Cortex of kidney (tissue), 1 donor: Measurements from ENCODE around the gene PAQR5.
"Not testable (repeated sequence)": the region's sequence is repeated elsewhere in the genome, so short reads cannot be mapped to it uniquely, and the experiment has no call there.

Source experiments
- DNase-seq: peaks from one replicate; lab custom pipeline; 2025; lab: John Stamatoyannopoulos, UW

The PAQR5 gene

DNA sequence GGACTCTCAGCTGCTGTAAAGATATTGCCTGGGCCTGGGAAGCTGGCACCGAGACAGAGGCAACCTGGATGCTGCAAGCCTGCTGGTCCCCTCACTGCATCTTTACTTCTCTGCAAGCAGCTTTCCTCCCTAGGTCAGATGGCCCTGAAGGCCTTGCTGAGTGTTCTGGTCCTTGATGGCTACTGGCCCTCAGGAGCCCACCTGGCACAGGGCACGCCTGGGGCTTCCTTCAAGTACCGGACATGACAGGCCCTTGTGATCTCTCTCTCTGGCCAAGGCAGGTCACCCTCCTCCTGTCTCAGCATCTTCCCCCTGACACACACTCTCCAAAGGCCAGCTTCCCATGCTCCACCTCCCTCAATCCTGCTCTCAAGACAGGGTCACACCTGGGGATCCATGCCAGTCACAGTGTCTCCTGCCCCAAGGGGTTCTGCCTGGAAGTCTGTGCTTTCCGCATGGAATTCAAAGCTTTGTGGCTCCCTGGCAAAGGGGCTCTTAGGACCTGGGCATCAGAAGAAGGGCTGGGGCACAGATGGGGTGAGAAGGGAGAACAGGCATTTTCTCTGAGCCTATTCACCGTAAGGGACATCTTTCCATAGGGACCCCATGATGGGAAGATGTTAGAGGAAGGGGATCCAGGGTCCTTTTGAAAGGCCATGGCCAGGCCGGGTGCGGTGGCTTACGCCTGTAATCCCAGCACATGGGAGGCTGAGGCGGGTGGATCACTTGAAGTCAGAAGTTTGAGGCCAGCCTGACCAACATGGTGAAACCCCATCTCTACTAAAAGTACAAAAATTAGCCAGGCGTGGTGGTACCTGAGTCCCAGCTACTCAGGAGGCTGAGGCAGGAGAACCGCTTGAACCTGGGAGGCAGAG, 4.7 kb upstream of the PAQR5 start:
- no peak for DNase-seq

DNA sequence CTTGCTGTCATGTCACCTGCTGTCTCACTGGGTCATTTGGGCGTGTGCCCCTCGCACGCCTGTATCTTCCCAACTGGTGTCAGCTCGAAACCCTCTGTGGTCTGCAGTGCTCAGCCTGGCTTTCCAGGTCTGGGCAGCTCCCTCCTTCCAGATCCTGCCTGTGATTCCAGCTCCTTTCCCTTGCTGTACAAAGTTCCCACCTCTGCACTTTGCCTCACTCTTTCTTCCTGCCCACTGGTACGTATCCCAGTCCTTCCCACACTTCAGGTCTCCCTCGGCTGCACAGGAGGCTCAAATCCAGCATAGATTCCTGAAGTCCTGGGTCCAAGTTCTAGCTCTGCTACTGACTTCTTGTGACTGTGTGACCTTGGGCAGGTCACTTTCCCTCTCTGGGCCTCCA, 2.1 kb upstream of the PAQR5 start:
- DNase-seq = no peak

DNA sequence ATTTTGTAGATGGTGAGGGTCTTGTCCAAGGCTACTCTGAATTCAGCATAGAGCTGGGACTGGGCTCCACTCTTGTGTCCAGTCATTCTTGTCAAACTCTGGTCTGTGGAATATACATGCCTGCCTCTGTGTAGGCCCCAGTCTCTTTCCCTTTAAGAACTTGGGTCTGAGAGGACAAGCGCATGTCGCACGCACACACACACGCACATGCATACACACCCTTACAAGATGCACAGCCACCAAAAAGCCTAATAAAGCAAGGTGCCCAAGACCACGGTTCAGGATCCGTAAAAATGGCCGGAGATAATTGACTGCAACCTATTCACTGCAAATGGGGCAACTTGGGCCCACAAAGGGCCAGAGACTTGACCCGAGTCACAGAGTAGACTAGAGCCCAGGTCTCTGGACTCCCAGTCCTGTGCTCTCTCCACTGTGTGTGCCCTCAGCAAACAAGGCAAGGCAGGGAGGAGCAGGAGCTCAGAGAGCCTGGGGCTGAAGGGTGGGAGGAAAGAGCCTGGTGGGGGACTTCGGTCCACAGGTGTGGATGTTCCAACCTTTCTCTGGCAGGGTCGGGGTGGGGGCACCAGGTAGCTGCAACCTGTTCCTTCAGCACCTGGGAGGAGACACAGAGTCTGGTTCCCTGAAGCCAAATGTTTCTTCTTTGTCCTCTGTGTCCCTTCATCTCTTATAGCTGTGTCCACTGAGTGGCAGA, 914 bp upstream of the PAQR5 start:
- DNase-seq = no peak

DNA sequence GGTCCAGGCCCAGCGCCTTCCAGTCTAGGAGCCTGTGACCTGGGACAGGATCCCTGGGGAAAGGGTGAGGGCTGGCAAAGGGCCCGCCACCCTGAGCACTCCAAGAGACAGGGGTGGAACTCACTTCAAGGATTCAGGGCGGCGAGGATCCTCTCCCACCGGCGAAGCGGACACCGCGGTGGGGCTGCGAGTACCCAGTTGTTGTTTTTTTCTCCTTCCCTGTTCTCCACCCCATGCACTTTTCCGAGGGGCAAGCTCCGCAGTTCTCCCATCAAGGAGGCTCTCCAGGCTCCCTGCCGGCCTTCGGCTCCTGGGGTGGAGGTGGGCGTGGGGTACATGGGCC, 387 bp upstream of the PAQR5 start:
- no peak for DNase-seq

DNA sequence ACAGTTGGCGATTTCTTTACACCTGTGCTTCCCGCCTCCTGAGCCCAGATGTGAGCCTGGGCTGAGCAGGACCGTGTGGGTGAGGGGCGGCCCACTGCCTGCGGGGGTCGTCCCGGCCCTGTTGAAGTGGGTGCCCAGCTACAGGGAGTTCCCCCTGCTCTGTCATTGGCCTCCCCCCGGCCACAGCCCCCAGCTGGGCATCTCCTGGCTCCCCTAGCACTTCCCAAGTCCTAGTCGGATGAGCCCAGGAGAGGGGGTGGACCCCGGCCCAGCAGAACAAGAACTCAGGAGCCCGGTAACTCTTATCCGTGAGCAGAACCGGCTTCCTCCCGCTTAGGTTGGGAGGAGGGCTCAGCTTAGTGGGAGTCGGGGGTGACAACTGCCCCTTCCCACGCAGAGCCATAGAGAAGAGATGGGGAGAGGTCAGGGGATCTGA, 757 bp downstream of the PAQR5 start:
- DNase-seq = no peak

DNA sequence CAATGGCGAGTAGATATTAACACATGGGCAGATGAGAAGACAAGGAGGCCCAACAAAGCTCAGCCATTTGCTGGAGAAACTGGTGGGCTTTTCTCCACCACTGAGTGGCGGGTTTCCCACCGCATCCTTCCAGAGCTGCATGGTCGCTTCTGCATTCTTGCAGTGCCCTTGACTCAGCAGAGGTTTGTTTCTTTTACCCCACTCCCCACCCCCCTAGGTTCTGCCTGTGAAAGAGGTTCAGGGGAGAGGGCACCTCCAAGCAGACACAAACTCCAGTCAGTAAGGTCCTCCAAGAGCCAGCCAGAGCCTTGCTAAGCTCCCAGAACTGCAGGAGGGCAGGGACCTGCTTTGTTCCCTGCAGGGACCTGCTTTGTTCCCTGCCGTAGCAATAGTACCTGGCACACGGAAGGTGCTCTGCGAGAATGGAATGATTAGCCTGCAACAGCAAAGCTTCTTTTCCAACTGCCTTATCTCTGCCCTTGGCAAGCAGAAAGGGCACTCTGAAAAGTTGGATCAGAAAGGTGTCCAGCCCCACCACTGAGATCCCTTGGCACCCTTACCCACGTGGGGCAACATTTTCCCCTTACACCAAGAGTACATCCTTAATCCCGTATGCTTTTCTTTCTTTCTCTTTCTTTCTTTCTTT, 1.4 kb downstream of the PAQR5 start:
- no peak for DNase-seq

DNA sequence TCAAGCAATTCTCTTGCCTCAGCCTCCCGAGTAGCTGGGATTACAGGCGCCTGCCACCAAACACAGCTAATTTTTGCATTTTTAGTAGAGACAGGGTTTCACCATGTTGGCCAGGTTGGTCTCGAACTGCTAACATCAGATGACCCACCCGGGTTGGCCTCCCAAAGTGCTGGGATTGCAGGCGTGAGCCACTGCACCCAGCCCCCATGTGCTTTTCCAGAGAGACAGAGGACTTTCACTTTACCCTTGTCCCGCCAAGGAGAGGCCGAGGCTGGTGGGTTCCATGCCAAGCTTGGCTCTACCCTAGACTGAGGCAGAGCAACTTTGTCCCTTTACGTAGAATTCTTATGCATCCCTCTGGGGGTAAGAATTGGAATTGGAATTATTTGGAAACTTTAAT, 2.4 kb downstream of the PAQR5 start:
- DNase-seq = not testable (repeated sequence)

DNA sequence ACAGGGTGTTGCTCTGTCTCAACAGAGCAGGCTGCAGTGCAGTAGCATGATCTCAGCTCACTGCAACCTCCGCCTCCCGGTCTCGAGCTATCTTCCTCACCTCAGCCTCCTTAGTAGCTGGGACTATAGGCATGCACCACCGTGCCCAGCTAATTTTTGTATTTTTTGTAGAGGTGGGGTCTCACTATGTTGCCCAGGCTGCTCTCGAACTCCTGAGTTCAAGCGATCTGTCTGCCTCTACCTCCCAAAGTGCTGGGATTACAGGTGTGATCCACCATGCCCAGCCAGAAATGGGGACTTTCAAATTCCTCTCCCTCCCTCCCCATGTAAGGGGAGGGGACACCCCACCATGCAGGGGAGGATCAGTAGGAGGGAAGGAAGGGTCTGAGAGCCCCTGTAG, 3.4 kb downstream of the PAQR5 start:
- DNase-seq = not testable (repeated sequence)

DNA sequence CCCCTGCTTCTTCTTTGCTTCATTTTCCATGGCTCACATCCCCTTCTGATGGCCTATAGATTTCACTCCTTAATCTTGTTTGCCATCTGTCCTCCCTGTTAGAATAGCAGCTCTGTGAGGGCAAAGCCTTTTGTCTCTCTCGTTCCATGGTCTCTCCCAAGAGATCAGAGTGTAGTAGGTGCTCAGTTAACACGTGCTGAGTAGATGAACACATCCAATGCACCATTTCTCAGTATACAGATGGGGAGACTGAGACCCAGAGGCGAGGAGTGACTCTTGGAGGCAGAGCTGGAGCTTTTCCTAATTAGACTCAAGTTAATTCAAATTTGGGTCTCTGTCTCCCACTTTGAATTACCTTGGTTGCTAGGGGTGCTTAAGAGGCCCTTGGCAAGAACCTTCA, 4.2 kb downstream of the PAQR5 start:
- no peak for DNase-seq

DNA sequence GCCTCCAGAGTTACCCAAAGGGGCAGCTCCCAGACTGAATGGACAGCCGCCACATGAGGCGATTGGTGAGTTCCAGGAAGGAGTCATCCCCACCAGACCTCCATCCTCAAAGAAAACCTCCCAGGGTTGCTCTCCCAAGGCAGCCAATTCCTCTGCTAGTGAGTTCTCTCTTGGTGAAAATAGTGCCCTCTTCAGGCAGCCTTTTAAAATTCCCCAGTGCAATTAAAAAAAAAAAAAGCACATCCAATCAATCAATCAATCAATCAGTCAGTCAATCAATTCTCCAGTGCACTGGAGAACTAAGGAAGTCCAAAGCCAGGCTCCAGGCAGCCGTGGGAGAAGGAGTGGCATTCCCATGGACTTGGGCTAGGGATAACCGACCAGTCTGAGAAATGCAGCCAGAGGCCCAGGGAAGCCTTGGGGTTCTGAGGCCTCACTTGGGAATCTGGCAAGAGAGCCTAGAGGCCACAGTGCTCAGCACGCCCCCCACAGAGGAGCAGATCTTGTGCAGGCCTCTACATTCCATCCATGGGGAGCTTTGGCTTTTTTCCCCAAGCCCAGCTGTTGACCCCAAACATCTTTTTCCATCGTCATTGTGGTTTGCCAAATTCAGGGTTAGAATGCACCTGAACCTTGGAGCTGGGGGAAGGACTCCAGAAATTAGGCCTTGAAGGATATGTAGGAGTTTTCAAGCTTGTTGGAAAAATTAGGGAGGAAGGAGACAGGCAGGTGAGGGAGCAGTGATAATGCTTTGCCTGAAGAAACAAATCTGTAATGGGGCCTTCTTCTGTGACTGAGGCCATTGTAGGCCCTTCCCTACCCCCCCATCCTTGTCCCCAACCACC, 4.8 kb downstream of the PAQR5 start:
- no peak for DNase-seq

DNA sequence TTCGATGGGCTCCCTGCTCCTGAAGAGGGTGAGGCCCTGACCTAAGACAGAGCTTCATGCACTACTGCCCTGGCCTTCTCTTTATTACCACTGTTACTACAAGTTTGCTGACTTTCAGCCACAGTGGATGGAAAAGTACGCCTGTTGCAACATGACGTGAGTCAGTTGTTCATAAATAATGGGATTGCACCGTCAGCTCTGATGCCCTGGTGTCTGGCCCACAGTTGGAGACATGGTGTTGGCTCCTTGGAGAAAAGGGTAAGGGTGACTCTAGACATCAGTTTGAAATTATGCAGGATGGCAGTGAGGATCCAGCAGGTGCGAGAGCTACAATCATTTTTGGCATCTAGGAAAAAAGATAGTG, 5.5 kb downstream of the PAQR5 start:
- no peak for DNase-seq

DNA sequence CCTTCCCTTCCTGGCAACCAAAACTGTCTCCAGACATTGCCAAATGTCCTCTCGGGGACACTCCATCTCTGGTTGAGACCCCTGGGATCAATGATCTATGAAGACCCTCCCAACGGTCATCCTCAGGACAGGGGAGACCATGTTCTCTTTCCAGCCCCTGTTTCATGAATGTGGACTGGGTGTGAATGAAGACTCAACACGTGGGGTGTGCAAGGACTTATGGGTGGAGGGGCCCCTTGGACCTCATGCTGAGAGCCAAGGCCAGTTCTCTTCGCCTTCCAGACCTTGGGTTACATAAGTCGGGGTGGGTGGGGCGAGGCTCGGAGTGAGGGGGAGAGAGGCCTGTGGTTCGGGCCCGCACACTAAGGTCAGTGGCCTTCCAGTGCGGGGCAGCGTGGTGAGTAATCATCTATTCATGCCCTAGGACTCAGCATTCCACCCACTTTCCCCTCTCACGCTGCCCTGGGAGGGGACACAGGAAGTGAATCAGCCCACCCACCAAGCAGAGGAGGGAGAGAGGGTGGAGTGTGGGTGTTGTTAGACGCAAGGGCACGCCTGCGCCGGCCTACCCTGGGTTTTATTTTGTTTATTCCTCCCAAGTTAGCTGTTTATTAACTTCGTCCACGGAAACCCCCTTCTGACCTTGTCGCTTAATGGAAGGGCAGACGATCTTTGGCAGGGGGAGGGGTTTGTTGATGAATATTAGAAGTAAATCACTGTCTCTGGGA, 6.7 kb downstream of the PAQR5 start:
- DNase-seq = peak; percentile 16

DNA sequence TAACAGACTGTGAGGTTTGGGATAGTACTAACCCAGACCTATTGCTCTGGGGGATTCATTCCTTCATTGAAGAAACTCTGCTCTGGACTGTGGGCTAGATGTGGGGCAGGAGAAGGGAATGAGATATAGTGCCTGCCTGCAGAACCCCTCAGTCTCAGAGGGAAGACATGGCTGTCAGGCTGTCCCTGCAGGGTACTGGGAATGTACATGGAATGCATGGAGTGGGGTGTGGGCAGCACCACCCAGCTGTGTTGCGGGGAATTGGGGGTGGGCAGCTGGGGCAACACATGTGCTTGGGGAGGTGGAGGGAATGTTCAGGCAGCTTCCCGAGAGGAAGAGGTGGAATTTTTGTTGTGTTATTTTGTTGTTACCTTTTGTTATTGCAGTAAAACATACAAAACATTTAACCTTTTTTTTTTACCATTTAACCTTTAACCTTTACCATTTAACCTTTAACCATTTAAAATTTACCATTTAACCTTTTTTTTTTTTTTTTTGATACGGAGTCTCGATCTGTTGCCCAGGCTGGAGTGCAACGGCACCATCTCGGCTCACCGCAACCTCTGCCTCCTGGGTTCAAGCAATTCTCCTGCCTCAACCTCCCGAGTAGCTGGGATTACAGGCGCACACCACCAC, 7.3 kb downstream of the PAQR5 start:
- no peak for DNase-seq

DNA sequence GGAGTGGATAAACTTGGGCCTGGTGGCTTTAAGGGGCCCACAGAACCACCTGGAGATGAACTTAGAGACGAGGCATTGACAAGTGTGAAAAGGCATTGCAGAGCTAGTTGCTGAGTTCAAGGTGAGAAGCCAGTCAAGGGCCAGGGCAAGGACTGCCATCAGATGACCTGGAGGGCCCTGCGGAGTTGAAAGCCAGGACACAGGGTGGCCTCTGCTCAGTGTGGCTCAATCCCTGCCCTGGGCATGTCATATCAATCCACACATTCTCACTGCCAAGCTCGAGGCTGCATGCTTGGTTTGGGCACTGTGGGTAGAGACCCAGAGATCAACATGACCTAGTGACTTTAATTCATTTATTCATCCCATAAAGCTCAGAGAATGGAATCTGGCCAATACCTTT, 9.2 kb downstream of the PAQR5 start:
- DNase-seq = no peak

DNA sequence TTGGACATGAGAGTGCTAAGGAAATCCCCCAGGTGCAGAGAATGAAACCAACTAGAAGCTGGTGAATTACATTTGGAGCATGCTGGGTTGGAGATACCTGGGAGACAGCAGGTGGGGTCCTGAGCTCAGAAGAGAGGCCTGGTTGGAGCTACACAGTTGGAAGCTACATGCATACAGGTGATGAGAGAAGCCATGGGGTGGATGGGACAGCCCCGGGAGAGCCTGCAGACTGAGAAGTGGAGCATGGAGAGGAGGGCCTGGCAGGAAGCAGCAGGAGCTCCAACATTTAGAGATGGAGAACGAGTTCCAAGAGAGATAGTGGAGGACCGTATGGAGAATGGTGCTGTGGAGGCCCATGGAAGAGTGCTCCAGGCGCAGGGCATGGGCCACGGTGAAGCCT, 10.2 kb downstream of the PAQR5 start:
- no peak for DNase-seq

DNA sequence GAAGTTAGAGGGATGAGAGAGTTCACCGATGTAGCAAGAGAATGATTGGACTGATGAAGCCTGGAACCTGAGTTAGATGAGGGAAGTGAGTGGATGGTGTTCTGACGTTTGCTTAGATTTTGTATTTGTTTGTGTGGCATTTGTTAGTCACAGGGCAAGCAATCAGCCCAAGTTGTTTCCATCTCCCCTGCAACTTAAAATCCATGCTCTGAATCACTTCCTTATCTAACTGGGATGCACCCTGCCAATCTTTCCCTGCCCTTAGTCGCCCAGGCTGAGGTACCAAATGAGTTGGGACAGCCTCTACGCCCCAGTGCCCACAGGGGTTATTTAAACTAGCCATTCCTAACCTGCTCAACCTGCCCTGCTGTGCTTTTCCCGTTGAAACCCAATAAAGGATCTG, 12.6 kb downstream of the PAQR5 start:
- no peak for DNase-seq

DNA sequence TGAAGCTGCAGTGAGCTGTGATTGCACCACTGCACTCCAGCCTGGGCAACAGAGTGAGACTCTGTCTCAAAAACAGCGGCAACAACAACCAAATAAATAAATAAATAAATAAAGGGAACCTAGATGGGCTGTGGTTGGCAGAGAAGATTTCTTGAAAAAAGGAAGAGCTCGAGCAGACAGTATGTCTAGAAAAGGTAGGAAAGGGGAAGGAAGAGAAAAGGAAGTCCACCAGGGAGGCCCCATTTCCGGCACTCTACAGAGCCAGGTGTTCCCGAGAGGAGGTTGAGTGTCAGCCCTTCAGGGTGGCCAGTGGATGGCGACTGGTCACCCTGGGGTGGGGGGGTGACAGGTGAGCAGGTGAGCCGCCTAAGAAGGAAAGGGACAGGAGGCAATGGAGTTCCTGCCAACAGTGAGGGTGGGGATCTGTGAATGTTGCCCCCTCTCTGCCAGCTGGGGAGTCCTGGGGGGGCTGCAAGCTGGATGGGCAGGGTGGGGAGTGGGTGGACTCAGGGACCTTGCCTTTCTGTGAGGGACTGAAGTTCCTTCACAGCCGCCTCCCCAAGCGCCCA, 14.8 kb downstream of the PAQR5 start:
- DNase-seq = no peak

DNA sequence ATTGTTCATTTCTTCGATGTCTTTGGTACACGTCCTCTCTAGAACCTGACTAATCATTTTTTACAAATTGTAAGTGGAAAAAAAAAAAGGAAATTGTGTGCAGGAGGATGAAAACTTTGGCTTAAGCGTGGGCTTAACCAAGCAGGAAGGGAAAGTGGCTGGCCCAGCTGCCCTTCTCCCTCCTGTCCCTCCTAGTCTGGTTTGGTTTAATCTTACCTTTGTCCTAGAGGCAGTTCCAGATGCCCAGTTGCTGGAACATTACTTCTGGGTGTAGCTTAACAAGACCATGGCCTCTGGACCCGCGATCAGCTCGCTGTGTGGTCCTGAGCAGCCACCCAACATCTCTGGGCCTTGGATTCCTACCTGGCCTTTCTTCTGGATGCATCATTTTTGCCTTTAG, 15.4 kb downstream of the PAQR5 start:
- DNase-seq = no peak

DNA sequence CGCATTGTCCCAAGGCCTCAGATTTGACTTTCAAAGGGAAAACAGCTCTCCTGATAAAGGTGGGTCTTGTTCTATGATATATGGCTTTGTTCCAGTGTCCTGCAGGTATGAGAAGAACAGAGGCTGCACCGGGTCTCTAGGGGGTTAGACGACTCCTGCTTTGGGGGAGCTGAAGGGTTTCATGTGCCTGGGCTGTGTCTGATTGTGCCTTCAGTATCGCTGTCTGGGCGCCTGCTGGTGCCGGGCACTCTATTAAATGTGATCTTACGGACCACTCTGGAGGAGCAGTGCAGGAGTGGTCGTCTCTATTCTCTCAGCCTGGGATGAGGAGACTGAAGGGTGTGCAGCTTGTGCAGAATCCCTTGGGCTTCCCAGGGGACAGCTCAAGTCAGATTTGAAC, 16.0 kb downstream of the PAQR5 start:
- no peak for DNase-seq

DNA sequence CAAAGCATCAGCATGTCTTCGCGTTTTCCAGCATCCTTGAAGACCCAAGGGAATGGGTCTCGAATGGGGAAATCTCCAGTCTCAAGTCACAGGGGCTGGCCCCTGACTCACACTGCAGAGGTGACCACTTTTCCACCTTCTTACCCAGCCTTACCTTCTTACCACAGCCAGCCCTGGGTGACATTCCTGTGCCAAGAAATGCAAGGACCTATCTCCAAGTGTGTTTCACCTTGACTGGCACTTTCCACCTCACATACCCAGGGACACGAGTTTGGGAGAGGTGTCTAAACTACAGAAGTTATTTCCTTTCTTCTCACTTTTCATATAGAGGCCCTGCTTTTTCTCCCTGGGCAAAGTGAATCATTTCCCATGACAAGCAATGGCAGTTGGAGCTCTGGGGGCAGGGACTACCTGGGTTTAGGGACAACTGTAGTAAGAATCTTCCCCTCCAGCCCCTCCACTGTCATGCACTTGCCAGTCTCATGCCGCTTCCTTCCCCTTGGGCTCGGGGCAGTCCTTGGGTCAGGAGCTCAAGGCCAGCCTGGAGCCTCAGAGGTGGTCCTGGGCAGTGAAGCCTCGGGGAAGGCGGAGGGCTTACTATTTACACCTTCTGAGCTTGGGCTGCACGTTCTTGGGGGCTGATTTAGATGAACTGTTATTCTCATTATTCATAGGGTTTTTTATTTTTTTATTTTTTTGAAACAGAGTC, 16.8 kb downstream of the PAQR5 start:
- no peak for DNase-seq
